Smooth muscle cell (in vitro differentiated cells): ENCODE data around the gene RFPL1. TPM values are rescaled to one million over a fixed set of nuclear protein-coding genes. Genes with fewer than 3 reads are reported as not detected.
"Not testable (repeated sequence)": the region's sequence is repeated elsewhere in the genome, so short reads cannot be mapped to it uniquely, and the experiment has no call there.

Experiments
- DNase-seq: peaks from one replicate; lab custom pipeline; 2025; ENCODE audit not compliant: unreplicated experiment; lab: John Stamatoyannopoulos, UW
- H2AFZ ChIP-seq: fragments of 200-600 bp; sonication (generic); 2 replicates; pipeline ENCODE4 v1.6.0; 2016; ENCODE audit warnings: antibody characterized with exemption, low read depth, mild to moderate bottlenecking
- H3F3A ChIP-seq: fragments of 200-600 bp; sonication (generic); 2 replicates; pipeline ENCODE4 v1.6.0; 2017; ENCODE audit warnings: antibody characterized with exemption, low read depth
- H3K27ac ChIP-seq: fragments of 200-600 bp; sonication (generic); 2 replicates; pipeline ENCODE4 v1.5.1; 2016; ENCODE audit warnings: low read depth, mild to moderate bottlenecking
- H3K27me3 ChIP-seq: fragments of 200-600 bp; sonication (generic); 2 replicates; pipeline ENCODE4 v1.6.1; 2016; ENCODE audit warnings: low read depth, mild to moderate bottlenecking
- H3K36me3 ChIP-seq: fragments of 200-600 bp; sonication (generic); 2 replicates; pipeline ENCODE4 v1.5.1; 2016; ENCODE audit warnings: low read depth
- H3K4me1 ChIP-seq: fragments of 200-600 bp; sonication (generic); 2 replicates; pipeline ENCODE4 v1.5.1; 2016; ENCODE audit warnings: low read depth
- H3K4me2 ChIP-seq: fragments of 200-600 bp; sonication (generic); 2 replicates; pipeline ENCODE4 v1.6.0; 2016; ENCODE audit warnings: mild to moderate bottlenecking
- H3K4me3 ChIP-seq: fragments of 200-600 bp; sonication (generic); 2 replicates; pipeline ENCODE4 v1.5.1; 2016; ENCODE audit warnings: mild to moderate bottlenecking
- H3K79me2 ChIP-seq: fragments of 200-600 bp; sonication (generic); 2 replicates; pipeline ENCODE4 v1.6.0; 2016; ENCODE audit warnings: low read depth, mild to moderate bottlenecking
- H3K9ac ChIP-seq: fragments of 200-600 bp; sonication (generic); 2 replicates; pipeline ENCODE4 v1.6.0; 2016; ENCODE audit warnings: low read depth
- H3K9me3 ChIP-seq: fragments of 200-600 bp; sonication (generic); replicated peaks from 2 replicates; pipeline ENCODE4 v1.5.1; 2016; ENCODE audit warnings: low read depth
- H4K20me1 ChIP-seq: fragments of 200-600 bp; sonication (generic); 2 replicates; pipeline ENCODE4 v1.6.0; 2016; ENCODE audit warnings: low read depth
- CTCF ChIP-seq: fragments of 200-600 bp; sonication (generic); IDR thresholded peaks from 2 replicates; pipeline ENCODE4 v1.5.1; 2017; ENCODE audit warnings: borderline replicate concordance, mild to moderate bottlenecking, antibody characterized with exemption; ENCODE audit not compliant: insufficient read depth, poor library complexity, severe bottlenecking
- WGBS: methylation state at CpG from one replicate; pipeline ENCODE4 v1.1.7; 2016; ENCODE audit warnings: low lambda C conversion rate; 5-methylcytosine and 5-hydroxymethylcytosine counted together
- polyA plus RNA-seq: library from polyadenylated mRNA; unstranded; fragments of >200 nt; fragmentation: Nextera tagmentation; extraction: Ambion mirVana; gene quantifications from 2 replicates; pipeline ENCODE4 v1.2.1, GENCODE V29; 2016
- total RNA-seq: library from RNA; depleted of rRNA; stranded (reverse); fragments of >200 nt; gene quantifications from 2 replicates; pipeline ENCODE4 v1.2.3, GENCODE V29; 2014

RFPL1 gene
- total RNA-seq (not detected in 2 replicates), polyA plus RNA-seq (0.16 TPM in 1 of 2 replicates, not detected in the other)

DNA sequence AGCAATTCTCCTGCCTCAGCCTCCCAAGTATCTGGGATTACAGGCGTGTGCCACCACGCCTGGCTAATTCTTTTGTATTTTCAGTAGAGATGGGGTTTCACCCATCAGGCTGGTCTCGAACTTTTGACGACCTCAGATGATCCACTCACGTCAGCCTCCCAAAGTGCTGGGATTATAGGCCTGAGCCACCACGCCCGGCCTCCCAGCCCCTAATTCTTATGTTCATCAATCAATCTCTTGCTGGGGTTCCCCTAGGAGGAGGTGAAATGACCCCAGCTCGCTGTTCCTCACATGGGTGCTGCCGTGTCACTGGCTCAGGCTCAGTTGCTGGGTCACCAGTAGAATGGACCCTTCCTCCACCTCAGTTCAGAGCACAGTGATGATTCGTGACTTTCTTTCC, at the start of gene RFPL1:
Gene RFPL1, plus strand, starts transcription at position 301 of the 400 bp plus-strand sequence.
- H3K79me2 ChIP-seq, H3K27ac ChIP-seq, H3K9me3 ChIP-seq, H2AFZ ChIP-seq, H3K9ac ChIP-seq, H3K4me3 ChIP-seq, DNase-seq, H4K20me1 ChIP-seq, H3F3A ChIP-seq, H3K27me3 ChIP-seq, H3K4me2 ChIP-seq, H3K36me3 ChIP-seq, H3K4me1 ChIP-seq: not testable (repeated sequence)
- 96% methylated on average over 10 of the region's 10 CpGs for WGBS

GRCh38 chr22:29388759-29389090, 49.7 kb upstream of the RFPL1 start:
- 45% methylated on average over 9 of the region's 9 CpGs for WGBS

GRCh38 chr22:29390270-29390669, 48.1 kb upstream of the RFPL1 start:
- peaks cover 7% of the 10 kb centered on the region for H3K4me1 ChIP-seq
- no peak for TF ChIP-seq CTCF
- no peak overlapping the region for H3K27ac ChIP-seq
- no peak overlapping the region for H3K4me3 ChIP-seq
- no peak overlapping the region for H3K4me2 ChIP-seq
- H3F3A ChIP-seq: no peaks in the 10 kb centered on the region
- WGBS: 97% methylated on average over 6 of the region's 6 CpGs
- H3K9me3 ChIP-seq: no peaks in the 10 kb centered on the region
- H3K36me3 ChIP-seq: no peaks in the 10 kb centered on the region
- peaks cover 30% of the 10 kb centered on the region for H3K79me2 ChIP-seq
- H2AFZ ChIP-seq: no peak overlapping the region
- H3K27me3 ChIP-seq: no peaks in the 10 kb centered on the region
- H3K9ac ChIP-seq: no peak overlapping the region
- peaks cover 3% of the 10 kb centered on the region for H4K20me1 ChIP-seq
- DNase-seq: no peak

More at GRCh38 chr22:29388759-29389090, 49.7 kb upstream of the RFPL1 start:
- Histone ChIP-seq H3K4me3 (peak overlapping the region; percentile 90), H3K4me2 (peak overlapping the region; percentile 95), H3K4me1 (peaks cover 7% of the 10 kb centered on the region), H2AFZ (peak overlapping the region; percentile 92), H4K20me1 (peaks cover 5% of the 10 kb centered on the region), H3F3A (no peaks in the 10 kb centered on the region), H3K79me2 (peaks cover 37% of the 10 kb centered on the region), H3K27ac (no peak overlapping the region), H3K9ac (peak overlapping the region; percentile 84), H3K9me3 (no peaks in the 10 kb centered on the region), H3K27me3 (no peaks in the 10 kb centered on the region), H3K36me3 (no peaks in the 10 kb centered on the region)
- no peak for TF ChIP-seq CTCF
- DNase-seq: no peak

DNA sequence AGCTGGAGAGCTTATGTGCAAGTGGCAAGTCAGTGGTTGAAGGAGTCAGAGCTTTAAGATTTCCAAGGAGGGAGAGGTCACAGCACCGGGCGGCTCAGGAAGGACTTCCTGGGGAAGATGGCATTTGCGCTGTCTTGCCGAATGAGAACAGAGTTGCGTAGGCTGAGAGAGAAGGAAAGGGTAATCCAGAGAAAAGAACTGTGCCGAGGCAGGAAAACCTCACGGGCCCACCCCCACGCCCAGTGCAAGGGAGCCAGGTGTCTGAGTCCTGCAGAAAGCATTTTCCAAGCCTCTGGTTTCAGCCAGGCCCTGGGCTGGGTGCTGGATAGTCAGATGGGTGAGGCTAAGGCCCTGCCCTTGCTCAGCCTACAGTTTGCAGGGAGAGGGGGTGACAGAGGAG, 46.8 kb upstream of the RFPL1 start:
- Histone ChIP-seq H3K4me3 (no peak overlapping the region), H3K36me3 (no peaks in the 10 kb centered on the region), H3F3A (no peaks in the 10 kb centered on the region), H3K9me3 (no peaks in the 10 kb centered on the region), H3K9ac (no peak overlapping the region), H4K20me1 (no peaks in the 10 kb centered on the region), H3K79me2 (peaks cover 18% of the 10 kb centered on the region), H3K4me1 (peaks cover 7% of the 10 kb centered on the region), H2AFZ (no peak overlapping the region), H3K27ac (no peak overlapping the region), H3K4me2 (no peak overlapping the region), H3K27me3 (no peaks in the 10 kb centered on the region)
- no peak for TF ChIP-seq CTCF
- 90% methylated on average over 8 of the region's 8 CpGs for WGBS
- no peak for DNase-seq
